ENCODE results near the gene BCL3. TPM values are rescaled to one million over a fixed set of nuclear protein-coding genes. Genes with fewer than 3 reads are reported as not detected.

Gene BCL3
- total and polyA plus RNA-seq, 3 donors from 2014 or later = 15.5 to 38.1 (median 31.7) TPM

GRCh38 chr19:44807652-44808462 lies 59.3 kb downstream of the BCL3 start:
- H3K27ac ChIP-seq = peak overlapping the region; percentile 14 to 59

DNA sequence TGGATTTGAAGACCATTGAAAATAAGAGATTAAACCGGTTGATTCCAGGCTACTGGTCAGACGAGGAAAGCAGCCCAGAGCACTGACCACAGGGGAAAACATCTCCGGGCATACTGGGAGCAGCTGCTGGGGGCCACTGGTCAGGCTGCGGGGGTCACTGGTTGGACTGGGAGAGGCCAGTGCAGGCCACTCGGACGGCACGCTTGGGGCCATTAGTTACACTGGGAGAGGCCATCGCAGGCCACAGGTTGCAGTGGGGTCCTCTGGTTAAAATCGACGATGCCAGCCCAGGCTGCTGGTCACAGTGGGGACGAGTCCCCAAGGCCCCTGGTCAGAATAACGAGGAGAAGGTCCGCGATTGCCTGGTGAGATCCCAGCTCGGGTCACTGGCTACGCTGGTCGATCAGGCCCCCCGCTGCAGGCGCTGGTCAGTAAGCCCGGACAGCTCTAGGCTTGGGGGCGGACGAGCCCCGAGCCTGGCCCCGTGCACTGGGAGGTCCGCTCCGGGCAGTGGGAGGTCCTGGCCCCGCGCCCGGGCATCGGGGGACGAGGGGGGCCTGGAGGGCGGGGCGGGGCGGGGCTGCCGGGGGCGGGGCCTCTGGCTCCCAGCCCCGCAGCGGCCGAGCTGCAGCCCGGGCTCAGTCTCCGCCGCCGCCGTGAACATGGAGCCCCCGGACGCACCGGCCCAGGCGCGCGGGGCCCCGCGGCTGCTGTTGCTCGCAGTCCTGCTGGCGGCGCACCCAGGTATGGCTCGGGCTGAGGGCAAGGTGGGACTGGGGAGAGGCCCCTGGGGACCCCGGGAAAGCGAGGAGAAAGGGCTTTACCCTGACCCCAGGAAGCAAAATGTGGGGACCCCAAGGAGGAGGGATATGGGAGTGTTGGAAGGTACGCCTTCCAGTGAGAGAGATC lies 60.2 kb downstream of the BCL3 start, which contains the start of gene BCAM:
Gene BCAM (plus strand): TSS at position 641 of the 909 bp plus-strand sequence. CDS start 22 bp downstream, at position 663.
- Histone ChIP-seq H3K27ac (peak within 1 kb of the TSS; percentile 14 to 59), H3K4me1 (peaks cover 21% of the 10 kb centered on the region), H3K9me3 (no peaks in the 10 kb centered on the region), H3K27me3 (no peaks in the 10 kb centered on the region), H3K36me3 (ENCODE audit: low read depth, missing control alignments) (no peaks in the 10 kb centered on the region), H3K4me3 (peak within 1 kb of the TSS; percentile 48 to 63)
- intact Hi-C loops (cut with DNase I; ENCODE audit: low total_unique reads) = loop anchor here (5.0 kb wide), 1 partner anchor 34 kb away; no protein-coding TSS in a partner anchor
- TF ChIP-seq, protein P1, sequence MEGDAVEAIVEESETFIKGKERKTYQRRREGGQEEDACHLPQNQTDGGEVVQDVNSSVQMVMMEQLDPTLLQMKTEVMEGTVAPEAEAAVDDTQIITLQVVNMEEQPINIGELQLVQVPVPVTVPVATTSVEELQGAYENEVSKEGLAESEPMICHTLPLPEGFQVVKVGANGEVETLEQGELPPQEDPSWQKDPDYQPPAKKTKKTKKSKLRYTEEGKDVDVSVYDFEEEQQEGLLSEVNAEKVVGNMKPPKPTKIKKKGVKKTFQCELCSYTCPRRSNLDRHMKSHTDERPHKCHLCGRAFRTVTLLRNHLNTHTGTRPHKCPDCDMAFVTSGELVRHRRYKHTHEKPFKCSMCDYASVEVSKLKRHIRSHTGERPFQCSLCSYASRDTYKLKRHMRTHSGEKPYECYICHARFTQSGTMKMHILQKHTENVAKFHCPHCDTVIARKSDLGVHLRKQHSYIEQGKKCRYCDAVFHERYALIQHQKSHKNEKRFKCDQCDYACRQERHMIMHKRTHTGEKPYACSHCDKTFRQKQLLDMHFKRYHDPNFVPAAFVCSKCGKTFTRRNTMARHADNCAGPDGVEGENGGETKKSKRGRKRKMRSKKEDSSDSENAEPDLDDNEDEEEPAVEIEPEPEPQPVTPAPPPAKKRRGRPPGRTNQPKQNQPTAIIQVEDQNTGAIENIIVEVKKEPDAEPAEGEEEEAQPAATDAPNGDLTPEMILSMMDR (IDR thresholded peaks at IDR 0.05) = no peak
- no peak for TF ChIP-seq POLR2A (IDR thresholded peaks at IDR 0.05)
- peak; percentile 85 for DNase-seq
- 2 to 11% methylated on average over 3 to 29 of the region's 59 CpGs for WGBS, 2 donors

More at GRCh38 chr19:44807652-44808462, 59.3 kb downstream of the BCL3 start:
- no peak for TF ChIP-seq POLR2A (IDR thresholded peaks at IDR 0.05)
- TF ChIP-seq, protein P1 (IDR thresholded peaks at IDR 0.05) = peak; percentile 12 to 41 (median 31)
- no peak for DNase-seq
- Histone ChIP-seq H3K4me1 (peaks cover 21% of the 10 kb centered on the region), H3K27me3 (no peaks in the 10 kb centered on the region), H3K9me3 (no peaks in the 10 kb centered on the region), H3K4me3 (peak overlapping the region in 1 of 2 donors; percentile 63), H3K36me3 (ENCODE audit: low read depth, missing control alignments) (no peaks in the 10 kb centered on the region)
- intact Hi-C loops (cut with DNase I; ENCODE audit: low total_unique reads) = loop anchor here (5.0 kb wide), 1 partner anchor 34 kb away; no protein-coding TSS in a partner anchor
- 31 to 33% methylated on average over 14 of the region's 14 CpGs for WGBS, 2 donors

Small RNA genes lying within 50 kb of the gene (microRNA-seq; reads per million reads assigned to microRNA genes)
- 0 reads per million in 2 donors for gene MIR8085 (ENCODE audit: borderline number of aligned reads in 2 of 2, borderline replicate concordance in 1 of 2)

Small RNA genes lying within 50 kb of the gene (small RNA-seq; reads per million reads assigned to genes)
- gene RF00156 (0 reads per million in 2 donors), gene RF00285 (0 reads per million in 2 donors)

Other genes with a start within 250 kb of the BCL3 start
- gene ZNF180, start 248.2 kb upstream of the BCL3 start, total RNA-seq = 1 to 10 TPM; 6.9 to 8.9 TPM
- gene ZNF180, start 248.2 kb upstream of the BCL3 start, polyA plus RNA-seq (ENCODE audit: insufficient read depth, low read depth, low replicate concordance) = 4.7 TPM
- gene CEACAM20, start 219.0 kb upstream of the BCL3 start, total RNA-seq = under 1 TPM; 0.62 to 0.87 TPM
- gene CEACAM20, start 219.0 kb upstream of the BCL3 start, polyA plus RNA-seq (ENCODE audit: insufficient read depth, low read depth, low replicate concordance) = 0.53 TPM
- under 1 TPM; 0.37 to 0.79 TPM for gene IGSF23, start 135.1 kb upstream of the BCL3 start, total RNA-seq
- gene IGSF23, start 135.1 kb upstream of the BCL3 start, polyA plus RNA-seq (ENCODE audit: insufficient read depth, low read depth, low replicate concordance) = not detected
- gene PVR, start 104.8 kb upstream of the BCL3 start, total RNA-seq = 10 to 100 TPM; 29.1 to 41.1 TPM
- 31.9 TPM for gene PVR, start 104.8 kb upstream of the BCL3 start, polyA plus RNA-seq (ENCODE audit: insufficient read depth, low read depth, low replicate concordance)
- gene CEACAM19, start 77.2 kb upstream of the BCL3 start, total RNA-seq = 10 to 100 TPM in 1 of 2 donors, 1 to 10 TPM in 1; 9.9 to 11.2 TPM
- gene CEACAM19, start 77.2 kb upstream of the BCL3 start, polyA plus RNA-seq (ENCODE audit: insufficient read depth, low read depth, low replicate concordance) = 14.7 TPM
- gene CEACAM16, start 49.6 kb upstream of the BCL3 start, total RNA-seq = under 1 TPM in 1 of 2 donors, not detected in 1; 0.50 TPM
- not detected for gene CEACAM16, start 49.6 kb upstream of the BCL3 start, polyA plus RNA-seq (ENCODE audit: insufficient read depth, low read depth, low replicate concordance)
- gene CBLC, start 29.2 kb downstream of the BCL3 start, total RNA-seq = 1 to 10 TPM; 4.9 to 6.9 TPM
- gene CBLC, start 29.2 kb downstream of the BCL3 start, polyA plus RNA-seq (ENCODE audit: insufficient read depth, low read depth, low replicate concordance) = 1.9 TPM
- gene BCAM, start 60.4 kb downstream of the BCL3 start, total RNA-seq = 100 to 1,000 TPM in 1 of 2 donors, 10 to 100 TPM in 1; 67.8 to 128 TPM
- 113 TPM for gene BCAM, start 60.4 kb downstream of the BCL3 start, polyA plus RNA-seq (ENCODE audit: insufficient read depth, low read depth, low replicate concordance)
- gene NECTIN2, start 97.6 kb downstream of the BCL3 start, total RNA-seq = 100 to 1,000 TPM; 268 to 278 TPM
- 158 TPM for gene NECTIN2, start 97.6 kb downstream of the BCL3 start, polyA plus RNA-seq (ENCODE audit: insufficient read depth, low read depth, low replicate concordance)
- gene TOMM40, start 142.5 kb downstream of the BCL3 start, total RNA-seq = 10 to 100 TPM; 54.7 to 67.3 TPM
- 43.1 TPM for gene TOMM40, start 142.5 kb downstream of the BCL3 start, polyA plus RNA-seq (ENCODE audit: insufficient read depth, low read depth, low replicate concordance)
- gene APOE, start 157.1 kb downstream of the BCL3 start, total RNA-seq = 100 to 1,000 TPM; 215 to 494 TPM
- gene APOE, start 157.1 kb downstream of the BCL3 start, polyA plus RNA-seq (ENCODE audit: insufficient read depth, low read depth, low replicate concordance) = 185 TPM
- 10 to 100 TPM in 1 of 2 donors, 1 to 10 TPM in 1; 9.4 to 43.9 TPM for gene APOC1, start 165.9 kb downstream of the BCL3 start, total RNA-seq
- 42.9 TPM for gene APOC1, start 165.9 kb downstream of the BCL3 start, polyA plus RNA-seq (ENCODE audit: insufficient read depth, low read depth, low replicate concordance)
- gene APOC4, start 193.5 kb downstream of the BCL3 start, total RNA-seq = not detected
- gene APOC4, start 193.5 kb downstream of the BCL3 start, polyA plus RNA-seq (ENCODE audit: insufficient read depth, low read depth, low replicate concordance) = not detected
- 1 to 10 TPM; 1.1 to 1.2 TPM for gene APOC2, start 197.3 kb downstream of the BCL3 start, total RNA-seq
- 2.9 TPM for gene APOC2, start 197.3 kb downstream of the BCL3 start, polyA plus RNA-seq (ENCODE audit: insufficient read depth, low read depth, low replicate concordance)
- 100 to 1,000 TPM; 198 to 204 TPM for gene CLPTM1, start 206.7 kb downstream of the BCL3 start, total RNA-seq
- 179 TPM for gene CLPTM1, start 206.7 kb downstream of the BCL3 start, polyA plus RNA-seq (ENCODE audit: insufficient read depth, low read depth, low replicate concordance)

All from testis (tissue), 3 donors.